Cardiac septum (tissue), 1 donor: Measurements from ENCODE around the gene ENOX1. TPM values are rescaled to one million over a fixed set of nuclear protein-coding genes. Genes with fewer than 3 reads are reported as not detected.
"Not testable (repeated sequence)": the region's sequence is repeated elsewhere in the genome, so short reads cannot be mapped to it uniquely, and the experiment has no call there.

ENCODE experiments used
- DNase-seq: peaks from one replicate; pipeline ENCODE4 v3.0.0-alpha.2; 2020; ENCODE audit warnings: low spot score
- intact Hi-C: fragments of 100-400 bp; cut with DNase I; formaldehyde crosslinking; loops from one replicate; pipeline ENCODE4 v1.14.0; 2022
- total RNA-seq: library from RNA; stranded (reverse); fragmentation: NEBNext Ultra II Directional; extraction: Animal tissue kit (Norgen Biotek cat#: 25700); gene quantifications from one replicate; pipeline ENCODE4 v1.2.1, GENCODE V29; 2021
- donor health status: DM: no; HTN: no; CAD: no.

Gene ENOX1
- total RNA-seq, 1 donor from 2014 or later: 6.6 TPM

GRCh38 chr13:43355774-43356173 lies 431.0 kb downstream of the ENOX1 start:
- DNase-seq: no peak
- intact Hi-C loops: no loop called here

GRCh38 chr13:43354153-43354945 lies 432.4 kb downstream of the ENOX1 start:
- intact Hi-C loops: no loop called here
- DNase-seq: no peak

- intact Hi-C loops: no loop called here
- DNase-seq: no peak
These were observed 433.1 kb downstream of the ENOX1 start for GRCh38 chr13:43353631-43354030.

- intact Hi-C loops: not testable (repeated sequence)
These were observed 435.2 kb downstream of the ENOX1 start for GRCh38 chr13:43351612-43352011.

DNA sequence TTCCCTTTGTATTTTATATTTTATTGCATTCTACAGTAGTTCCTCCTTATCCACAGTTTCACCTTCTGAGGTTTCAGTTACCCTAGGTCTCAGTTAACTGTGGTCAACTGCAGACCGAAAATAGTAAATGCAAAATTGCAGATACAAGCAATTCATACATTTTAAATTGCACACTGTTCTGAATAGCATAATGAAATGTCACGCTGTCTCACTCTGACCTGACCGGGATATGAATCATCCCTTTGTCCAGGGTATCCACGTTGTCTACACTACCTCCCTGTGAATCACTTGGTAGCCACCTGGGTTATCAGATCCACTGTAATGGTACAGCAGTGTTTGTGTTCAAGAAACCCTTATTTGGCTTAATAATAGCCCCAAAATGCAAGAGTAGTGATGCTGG lies 438.4 kb downstream of the ENOX1 start:
- intact Hi-C loops: no loop called here
- DNase-seq: no peak

More at GRCh38 chr13:43351612-43352011, 435.2 kb downstream of the ENOX1 start:
- DNase-seq: not testable (repeated sequence)

GRCh38 chr13:43347877-43348276 lies 438.9 kb downstream of the ENOX1 start:
- intact Hi-C loops: no loop called here

GRCh38 chr13:43346427-43346826 lies 440.3 kb downstream of the ENOX1 start:
- DNase-seq: no peak
- intact Hi-C loops: no loop called here

More at GRCh38 chr13:43347877-43348276, 438.9 kb downstream of the ENOX1 start:
- no peak for DNase-seq

DNA sequence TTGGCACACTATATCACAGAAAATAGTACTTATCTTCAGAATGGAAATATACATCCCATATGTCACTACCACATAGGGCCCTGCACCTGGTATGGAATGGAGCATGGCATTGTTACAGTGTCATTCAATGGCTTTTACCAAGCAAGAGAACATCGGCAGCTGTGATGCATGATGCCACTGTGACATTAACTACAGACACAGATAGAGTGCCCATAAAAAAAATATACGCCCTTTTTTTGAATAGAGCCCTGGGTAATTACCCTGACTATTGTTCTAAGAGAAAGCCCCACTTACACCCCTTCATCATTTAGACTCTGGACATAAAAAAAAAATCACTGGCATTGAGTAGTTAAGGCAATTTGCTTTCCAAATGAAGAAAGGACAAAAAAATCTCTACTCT lies 443.1 kb downstream of the ENOX1 start:
- DNase-seq: no peak
- intact Hi-C loops: no loop called here

- intact Hi-C loops: no loop called here
These were observed 446.8 kb downstream of the ENOX1 start for GRCh38 chr13:43339805-43340550.

DNA sequence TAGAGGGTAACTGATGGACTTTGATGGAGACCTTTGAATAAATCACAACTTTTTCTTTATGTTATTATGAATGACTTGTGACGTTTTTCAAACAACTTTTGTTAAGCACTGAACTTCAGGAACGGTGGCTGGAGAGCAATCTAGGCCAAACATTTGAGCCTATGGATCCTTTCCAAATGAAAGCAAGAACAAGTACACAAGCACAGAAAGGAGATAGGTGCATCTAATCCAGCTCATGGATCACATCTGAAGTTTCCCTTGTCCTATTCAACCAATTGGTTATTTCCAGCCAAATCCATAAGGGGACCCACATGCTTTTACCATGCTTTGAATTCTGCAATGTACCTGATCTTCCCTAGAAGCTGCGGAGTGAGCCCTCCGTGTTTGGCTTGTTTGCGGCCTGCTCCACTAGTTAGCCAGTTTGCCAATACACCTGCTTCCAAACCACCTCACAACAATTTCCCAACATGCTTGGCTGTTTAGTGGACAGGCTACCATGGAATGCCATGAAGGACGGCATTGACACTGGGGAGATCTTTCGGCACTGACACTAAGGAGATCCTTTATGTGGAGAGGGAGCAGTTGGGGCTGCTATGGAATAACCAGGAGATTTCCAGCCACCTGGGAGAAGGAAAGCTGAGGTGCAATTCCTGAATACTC lies 447.5 kb downstream of the ENOX1 start:
- intact Hi-C loops: no loop called here

More at GRCh38 chr13:43339805-43340550, 446.8 kb downstream of the ENOX1 start:
- DNase-seq: no peak

GRCh38 chr13:43335764-43336163 lies 451.0 kb downstream of the ENOX1 start:
- intact Hi-C loops: no loop called here
- DNase-seq: no peak

More for the DNA sequence above, 447.5 kb downstream of the ENOX1 start:
- DNase-seq: no peak

DNA sequence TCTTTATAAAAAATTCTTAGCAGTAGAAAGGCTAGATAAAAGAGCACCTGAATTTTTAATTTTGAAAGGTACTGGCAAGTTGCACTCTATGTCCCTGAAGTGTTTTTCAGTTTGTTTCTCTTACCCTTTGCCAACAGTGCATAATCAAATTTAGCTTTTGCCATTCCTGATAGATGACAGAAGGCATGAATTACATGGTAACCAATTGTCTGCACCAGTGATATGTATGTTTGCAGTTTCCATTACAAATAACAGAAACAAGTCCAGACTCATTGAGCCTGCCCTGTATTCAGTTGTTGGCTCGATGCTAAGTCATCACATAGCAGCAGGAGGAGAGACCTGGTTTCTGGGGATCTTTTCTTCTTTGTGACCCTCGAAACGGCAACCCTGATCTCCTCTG lies 453.6 kb downstream of the ENOX1 start:
- DNase-seq: no peak
- intact Hi-C loops: no loop called here

DNA sequence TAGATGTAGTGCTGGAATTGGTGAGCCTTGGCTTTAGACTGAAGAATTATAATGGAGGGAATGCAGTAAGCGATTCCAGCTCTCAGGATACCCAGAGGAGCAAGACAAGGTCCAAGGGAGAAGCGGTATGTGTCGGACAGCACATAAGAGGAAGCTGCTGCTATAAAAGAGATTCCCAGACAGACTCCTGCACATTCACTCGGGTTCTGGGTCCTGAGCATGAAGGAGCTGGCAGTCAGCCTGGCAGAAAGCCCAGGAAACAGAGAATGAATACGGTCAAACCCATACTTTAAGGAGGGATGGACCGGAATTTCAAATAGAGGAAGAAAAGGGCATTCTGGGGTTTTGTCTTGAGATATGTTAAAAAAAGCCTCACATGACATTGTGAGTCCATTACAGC lies 455.1 kb downstream of the ENOX1 start:
- DNase-seq: no peak
- intact Hi-C loops: no loop called here

- intact Hi-C loops: no loop called here
- no peak for DNase-seq
These were observed 457.1 kb downstream of the ENOX1 start for GRCh38 chr13:43329702-43330101.

DNA sequence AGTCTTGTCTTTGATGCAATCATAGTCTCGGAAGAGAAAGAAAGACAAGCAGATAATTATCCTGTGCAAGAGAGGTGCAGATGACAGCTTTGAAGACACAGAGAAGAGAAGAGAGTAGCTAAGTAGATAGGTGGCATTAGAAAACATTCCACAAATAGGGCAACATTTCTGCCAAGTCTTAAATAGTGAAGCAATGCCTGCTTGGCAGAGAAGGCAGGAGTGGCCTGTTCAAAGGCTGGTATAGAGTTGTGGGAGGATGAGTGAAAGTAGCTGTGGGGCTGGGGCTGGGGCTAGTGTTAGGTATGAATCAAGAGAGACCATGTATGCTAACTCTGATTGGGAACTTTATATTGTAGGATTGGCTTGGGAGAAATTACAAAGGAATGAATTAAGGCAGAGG lies 457.9 kb downstream of the ENOX1 start:
- DNase-seq: no peak
- intact Hi-C loops: no loop called here

- intact Hi-C loops: no loop called here
These were observed 460.7 kb downstream of the ENOX1 start for GRCh38 chr13:43326100-43326499.

GRCh38 chr13:43325636-43326035 lies 461.1 kb downstream of the ENOX1 start:
- intact Hi-C loops: no loop called here
- DNase-seq: no peak

More at GRCh38 chr13:43326100-43326499, 460.7 kb downstream of the ENOX1 start:
- no peak for DNase-seq

GRCh38 chr13:43324129-43324528 lies 462.6 kb downstream of the ENOX1 start:
- intact Hi-C loops: no loop called here
- DNase-seq: no peak

GRCh38 chr13:43319617-43320444 lies 466.9 kb downstream of the ENOX1 start:
- intact Hi-C loops: no loop called here

More at GRCh38 chr13:43319617-43320444, 466.9 kb downstream of the ENOX1 start:
- no peak for DNase-seq
